RWPE2 (cell line): ENCODE data around the gene ONECUT1.

Experiments used
- ATAC-seq: fragments of 200-7000 bp; cut with Tn5 transposase; 3 replicates; pipeline ENCODE4 v1.9.1; 2021; ENCODE audit warnings: low read depth
- DNase-seq: peaks from one replicate; pipeline ENCODE4 v3.0.0-alpha.2; 2020; ENCODE audit warnings: low spot score
- H3K27ac ChIP-seq: fragments of 450-650 bp; 2 replicates; pipeline ENCODE4 v1.5.1; 2017; ENCODE audit warnings: mild to moderate bottlenecking; ENCODE audit not compliant: poor library complexity, severe bottlenecking
- H3K27me3 ChIP-seq: fragments of 250-450 bp; sonication (Bioruptor Pico); 2 replicates; pipeline ENCODE4 v1.5.1; 2021; ENCODE audit warnings: mild to moderate bottlenecking, moderate library complexity; ENCODE audit not compliant: insufficient read depth, poor library complexity, severe bottlenecking
- H3K36me3 ChIP-seq: fragments of 250-450 bp; sonication (Bioruptor Pico); 2 replicates; pipeline ENCODE4 v1.5.1; 2020; ENCODE audit warnings: low read depth, mild to moderate bottlenecking, moderate library complexity
- H3K4me1 ChIP-seq: fragments of 250-450 bp; sonication (Bioruptor Pico); 2 replicates; pipeline ENCODE4 v1.5.1; 2021; ENCODE audit warnings: mild to moderate bottlenecking, moderate library complexity; ENCODE audit not compliant: insufficient read depth, poor library complexity, severe bottlenecking
- H3K4me3 ChIP-seq: fragments of 250-450 bp; sonication (Bioruptor Pico); 2 replicates; pipeline ENCODE4 v1.5.1; 2021; ENCODE audit warnings: mild to moderate bottlenecking, moderate library complexity; ENCODE audit not compliant: severe bottlenecking
- H3K9me3 ChIP-seq: fragments of 250-450 bp; sonication (Bioruptor Pico); 2 replicates; pipeline ENCODE4 v1.5.1; 2021; ENCODE audit warnings: mild to moderate bottlenecking, moderate library complexity; ENCODE audit not compliant: severe bottlenecking
- TF ChIP-seq, protein P1 (sequence below): fragments of 450-650 bp; IDR thresholded peaks from one replicate; pipeline ENCODE4 v1.5.1; 2017; ENCODE audit warnings: mild to moderate bottlenecking, moderate library complexity; ENCODE audit not compliant: poor library complexity, severe bottlenecking

The ONECUT1 gene

DNA sequence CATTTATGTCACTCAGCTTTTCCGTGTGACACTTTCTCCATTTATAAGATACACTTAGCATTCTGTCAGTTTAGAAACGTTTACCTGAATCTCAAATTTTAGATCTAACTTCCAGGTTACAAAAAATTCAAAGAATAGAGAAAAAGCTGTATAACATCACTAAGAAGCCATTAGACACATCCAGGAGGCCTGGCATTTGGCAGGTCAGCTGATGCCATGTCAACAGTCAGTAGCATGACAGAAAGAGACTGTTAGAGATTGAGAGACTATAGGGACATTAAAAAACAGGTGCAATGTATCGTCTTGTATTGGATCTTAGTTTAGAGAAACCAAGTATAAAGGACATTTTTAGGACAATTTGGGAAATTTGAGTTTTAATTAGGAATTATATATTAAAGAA is 57.6 kb downstream of the ONECUT1 start:
- Histone ChIP-seq H3K4me3 (no peak overlapping the region), H3K27ac (no peak overlapping the region), H3K36me3 (no peaks in the 10 kb centered on the region), H3K27me3 (no peaks in the 10 kb centered on the region), H3K4me1 (peaks cover 20% of the 10 kb centered on the region), H3K9me3 (no peaks in the 10 kb centered on the region)
- TF ChIP-seq, protein P1, sequence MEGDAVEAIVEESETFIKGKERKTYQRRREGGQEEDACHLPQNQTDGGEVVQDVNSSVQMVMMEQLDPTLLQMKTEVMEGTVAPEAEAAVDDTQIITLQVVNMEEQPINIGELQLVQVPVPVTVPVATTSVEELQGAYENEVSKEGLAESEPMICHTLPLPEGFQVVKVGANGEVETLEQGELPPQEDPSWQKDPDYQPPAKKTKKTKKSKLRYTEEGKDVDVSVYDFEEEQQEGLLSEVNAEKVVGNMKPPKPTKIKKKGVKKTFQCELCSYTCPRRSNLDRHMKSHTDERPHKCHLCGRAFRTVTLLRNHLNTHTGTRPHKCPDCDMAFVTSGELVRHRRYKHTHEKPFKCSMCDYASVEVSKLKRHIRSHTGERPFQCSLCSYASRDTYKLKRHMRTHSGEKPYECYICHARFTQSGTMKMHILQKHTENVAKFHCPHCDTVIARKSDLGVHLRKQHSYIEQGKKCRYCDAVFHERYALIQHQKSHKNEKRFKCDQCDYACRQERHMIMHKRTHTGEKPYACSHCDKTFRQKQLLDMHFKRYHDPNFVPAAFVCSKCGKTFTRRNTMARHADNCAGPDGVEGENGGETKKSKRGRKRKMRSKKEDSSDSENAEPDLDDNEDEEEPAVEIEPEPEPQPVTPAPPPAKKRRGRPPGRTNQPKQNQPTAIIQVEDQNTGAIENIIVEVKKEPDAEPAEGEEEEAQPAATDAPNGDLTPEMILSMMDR: no peak
- DNase-seq: no peak
- no peak for ATAC-seq

DNA sequence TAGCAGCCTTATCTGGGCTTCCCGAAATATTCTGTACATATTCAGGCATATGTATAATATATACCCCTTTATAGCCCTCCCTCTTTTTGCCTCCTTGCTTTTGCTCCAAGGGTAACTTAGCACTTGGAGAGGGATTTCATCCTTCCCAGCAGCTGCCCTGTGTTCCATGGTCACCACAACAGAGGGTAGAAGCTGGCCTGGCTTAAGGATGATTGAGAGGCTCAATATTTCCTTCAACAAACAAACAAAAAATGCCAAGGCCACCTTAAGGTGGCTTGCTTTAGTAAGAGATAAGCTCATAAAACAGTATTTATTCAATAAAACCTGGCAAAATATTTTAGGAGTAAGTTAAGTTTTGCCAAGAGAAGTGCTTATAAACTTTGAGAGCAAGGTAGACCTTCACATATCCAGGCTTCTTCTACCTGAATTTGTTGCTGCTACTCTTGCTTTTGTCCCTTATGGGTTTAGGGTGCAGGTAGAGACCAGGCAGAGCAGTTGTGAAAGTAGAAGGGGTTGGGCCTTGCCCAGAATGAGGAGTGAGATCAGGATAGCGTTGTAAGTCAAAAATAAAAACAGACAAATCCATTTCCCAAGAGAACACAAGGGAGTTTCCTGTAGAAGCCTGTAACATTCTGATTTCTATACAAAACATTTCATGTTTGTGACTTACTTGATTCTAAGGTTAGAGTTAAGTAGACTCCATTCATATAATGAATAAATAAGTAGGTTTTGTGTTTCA is 58.2 kb downstream of the ONECUT1 start:
- Histone ChIP-seq H3K4me3 (no peak overlapping the region), H3K36me3 (no peaks in the 10 kb centered on the region), H3K27ac (no peak overlapping the region), H3K27me3 (no peaks in the 10 kb centered on the region), H3K9me3 (no peaks in the 10 kb centered on the region), H3K4me1 (peaks cover 20% of the 10 kb centered on the region)
- TF ChIP-seq, protein P1: no peak
- no peak for ATAC-seq
- DNase-seq: no peak

- no peaks in the 10 kb centered on the region for H3K36me3 ChIP-seq
- TF ChIP-seq, protein P1: no peak
- no peaks in the 10 kb centered on the region for H3K9me3 ChIP-seq
- DNase-seq (no peak), ATAC-seq (no peak)
- H3K4me1 ChIP-seq: peaks cover 20% of the 10 kb centered on the region
- H3K27ac ChIP-seq: no peak overlapping the region
- no peak overlapping the region for H3K4me3 ChIP-seq
- no peaks in the 10 kb centered on the region for H3K27me3 ChIP-seq
These were observed 59.1 kb downstream of the ONECUT1 start for GRCh38 chr15:52731004-52731403.

- H3K27me3 ChIP-seq: no peaks in the 10 kb centered on the region
- DNase-seq (no peak), ATAC-seq (no peak)
- no peak overlapping the region for H3K27ac ChIP-seq
- TF ChIP-seq, protein P1: no peak
- no peaks in the 10 kb centered on the region for H3K9me3 ChIP-seq
- H3K36me3 ChIP-seq: no peaks in the 10 kb centered on the region
- H3K4me1 ChIP-seq: peaks cover 20% of the 10 kb centered on the region
- H3K4me3 ChIP-seq: no peak overlapping the region
These were observed 59.5 kb downstream of the ONECUT1 start for GRCh38 chr15:52730594-52730993.

DNA sequence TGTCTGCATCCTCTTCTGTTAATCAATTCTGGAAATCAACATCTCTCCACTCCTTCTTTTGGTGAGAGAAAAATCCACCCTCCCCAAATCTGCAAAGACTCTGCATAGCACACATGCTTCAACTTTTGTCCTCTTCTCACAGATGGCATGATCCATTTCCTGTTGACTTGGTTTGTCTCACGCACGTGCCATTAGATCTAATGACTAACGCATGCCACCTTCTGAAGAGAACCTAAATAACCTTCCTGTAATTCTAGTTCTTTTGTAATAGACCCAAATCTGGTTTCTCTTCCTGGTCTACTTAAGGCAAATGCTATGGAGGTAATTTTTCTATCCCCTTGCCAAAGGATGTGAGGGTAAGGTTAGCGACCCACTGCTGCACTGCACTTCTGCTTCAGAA is 60.0 kb downstream of the ONECUT1 start:
- ATAC-seq (peak; percentile 59), DNase-seq (no peak)
- H3K36me3 ChIP-seq: no peaks in the 10 kb centered on the region
- H3K27me3 ChIP-seq: no peaks in the 10 kb centered on the region
- H3K9me3 ChIP-seq: no peaks in the 10 kb centered on the region
- TF ChIP-seq, protein P1: peak; percentile 61
- peaks cover 20% of the 10 kb centered on the region for H3K4me1 ChIP-seq
- no peak overlapping the region for H3K4me3 ChIP-seq
- H3K27ac ChIP-seq: peak overlapping the region; percentile 43
